HG02973 (cell line): ENCODE results near the gene PRKACA.

ENCODE experiments used
- ATAC-seq: cut with Tn5 transposase; IDR thresholded peaks from one replicate; pipeline ENCODE4 v1.9.1; 2021; ENCODE audit warnings: moderate library complexity; ENCODE audit not compliant: unreplicated experiment

PRKACA gene

DNA sequence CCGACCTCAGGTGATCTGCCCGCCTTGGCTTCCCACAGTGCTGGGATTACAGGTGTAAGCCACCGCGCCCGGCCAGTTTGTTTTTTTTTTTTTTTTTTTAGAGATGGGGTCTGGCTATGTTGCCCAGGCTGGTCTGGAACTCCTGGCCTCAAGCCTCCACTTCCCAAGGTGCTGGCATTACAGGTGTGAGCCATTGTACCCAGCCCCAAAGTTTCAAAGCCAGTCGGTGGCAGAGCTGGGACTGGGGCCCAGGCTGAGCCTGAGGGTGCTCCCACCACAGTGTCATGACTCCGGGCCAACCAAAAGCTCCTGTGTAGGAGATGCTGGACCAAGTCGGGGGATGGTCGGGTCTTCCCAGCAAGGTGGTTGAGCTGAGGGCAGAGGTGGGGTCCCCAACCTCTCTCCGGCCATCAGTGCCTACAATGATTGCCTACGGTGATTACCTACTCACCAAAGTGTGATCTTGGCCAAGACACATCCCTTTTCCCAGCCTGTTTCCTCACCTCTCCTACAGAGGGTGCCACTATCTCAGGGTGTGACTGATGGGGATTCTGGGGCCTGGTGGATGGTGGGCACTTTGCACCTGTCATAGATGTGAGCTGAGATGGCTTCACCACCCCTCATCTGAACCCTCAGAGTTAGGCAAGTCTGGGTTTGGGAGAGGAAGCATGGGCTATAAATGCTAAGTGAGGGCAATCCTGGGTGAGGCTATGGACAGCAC lies 21.1 kb downstream of the PRKACA start:
- ATAC-seq = no peak

DNA sequence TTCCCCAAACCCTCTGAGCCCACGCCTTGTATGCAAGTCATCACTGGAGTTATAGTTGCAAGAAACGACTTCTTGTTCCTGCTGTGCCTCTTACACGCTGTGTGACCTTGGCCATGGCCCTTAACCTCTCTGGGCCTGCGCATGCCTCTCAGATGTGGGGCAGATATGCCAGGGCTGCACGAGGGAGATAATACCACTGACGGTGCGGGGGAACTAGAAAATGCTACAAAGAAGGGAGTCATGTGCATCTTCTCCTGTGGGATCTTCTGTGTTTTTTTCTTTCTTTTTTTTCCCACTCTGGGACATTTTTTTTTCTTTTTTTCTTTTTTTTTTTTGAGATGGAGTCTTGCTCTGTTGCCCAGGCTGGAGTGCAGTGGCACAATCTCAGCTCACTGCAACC lies 22.7 kb downstream of the PRKACA start:
- ATAC-seq = no peak

- no peak for ATAC-seq
Measured at GRCh38 chr19:14093117-14093823, 24.3 kb downstream of the PRKACA start.

- no peak for ATAC-seq
Measured at GRCh38 chr19:14091813-14092462, 25.6 kb downstream of the PRKACA start.

DNA sequence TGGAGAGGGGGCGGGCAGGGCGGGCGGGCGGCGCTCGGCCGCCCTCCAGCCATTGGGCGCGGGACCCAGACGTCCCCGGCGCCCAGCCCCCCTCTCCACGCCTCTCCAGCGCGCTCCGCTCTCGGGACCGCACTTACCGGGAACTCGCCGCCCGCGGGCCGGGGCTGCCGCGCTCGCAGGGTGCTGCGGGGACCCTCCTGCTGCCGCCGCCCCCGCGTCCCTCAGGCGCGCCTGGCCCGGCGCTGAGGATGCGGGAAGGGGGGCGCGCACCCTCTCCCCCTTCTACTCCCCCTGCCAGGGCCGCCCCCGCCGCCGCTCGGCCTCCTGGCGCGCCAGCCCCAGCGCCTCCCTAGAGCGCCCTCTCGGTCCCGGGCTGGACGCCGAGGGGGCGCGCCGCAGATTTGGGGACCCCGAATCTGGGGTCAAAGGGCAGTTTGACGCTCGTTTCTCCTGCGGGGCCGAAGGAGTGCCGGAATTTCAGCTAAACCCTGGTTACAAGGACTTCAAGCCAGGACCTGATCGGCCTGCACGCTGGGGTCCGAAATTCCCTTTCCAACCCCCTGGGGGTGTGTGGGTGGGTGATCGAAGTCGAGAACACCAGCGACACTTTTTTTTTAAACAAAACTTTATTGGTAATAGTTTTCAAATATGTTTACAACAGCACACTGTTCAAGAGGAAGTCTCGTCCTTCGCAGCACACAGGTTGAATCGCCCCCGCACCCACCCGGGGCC lies 26.3 kb downstream of the PRKACA start:
- ATAC-seq = peak; percentile 46

- ATAC-seq = peak; percentile 27
Measured at GRCh38 chr19:14090509-14091080, 27.0 kb downstream of the PRKACA start, which contains the start of gene SAMD1. Gene SAMD1 (minus strand): TSS chr19:14090751.

DNA sequence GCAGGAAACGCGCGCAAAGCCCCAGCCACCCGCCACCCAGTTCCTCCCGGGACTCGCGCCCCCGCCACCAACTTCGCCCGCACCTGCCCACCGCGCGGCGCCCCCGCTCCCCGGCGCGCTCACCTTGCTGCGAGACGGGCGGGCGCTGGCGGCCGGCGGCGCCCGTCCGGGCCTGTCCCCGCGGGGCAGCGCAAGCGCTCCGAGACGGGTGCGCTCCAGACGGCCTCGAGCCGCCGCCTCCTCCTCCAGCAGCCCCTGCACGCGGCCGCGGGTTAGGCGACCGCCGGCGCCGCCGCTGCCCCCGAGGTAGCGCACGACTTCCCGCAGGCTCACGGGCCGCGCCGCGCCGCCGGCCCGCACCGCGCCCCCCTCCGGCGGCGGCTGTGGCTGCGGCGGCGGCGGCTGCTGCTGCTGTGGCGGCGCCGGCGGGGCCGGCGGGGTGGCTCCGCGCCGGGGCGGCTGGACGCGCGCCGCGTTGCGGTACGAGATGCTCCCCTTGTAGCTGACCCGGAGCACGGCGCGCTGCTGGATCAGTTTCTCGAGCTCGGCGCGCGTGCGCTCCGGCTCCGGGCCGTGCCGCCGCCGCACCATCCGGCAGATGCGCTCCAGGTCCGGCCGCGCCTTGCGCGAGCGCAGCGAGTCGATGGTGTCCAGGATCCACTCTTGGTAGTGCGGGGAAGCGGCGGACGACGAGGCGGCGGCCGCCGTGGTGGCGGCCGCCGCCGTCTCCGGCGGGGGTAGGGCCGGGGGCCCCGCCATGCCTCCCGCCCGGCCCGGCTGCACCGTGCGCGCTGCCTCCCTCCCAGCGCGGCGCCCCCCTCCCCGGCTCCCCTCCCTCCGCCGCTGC lies 27.7 kb downstream of the PRKACA start:
- no peak for ATAC-seq

DNA sequence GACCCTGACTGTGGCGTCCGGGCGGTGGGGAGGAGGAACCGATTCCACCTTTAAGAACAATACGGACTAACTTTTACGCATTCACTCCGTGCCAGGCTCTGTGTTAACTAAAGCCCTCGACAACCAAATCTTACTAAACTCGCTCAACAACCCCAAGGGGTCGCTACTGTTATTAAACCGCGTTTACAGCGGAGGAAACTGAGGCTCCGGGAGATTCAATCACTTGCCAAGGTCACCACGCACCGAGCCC lies 28.2 kb downstream of the PRKACA start:
- no peak for ATAC-seq

DNA sequence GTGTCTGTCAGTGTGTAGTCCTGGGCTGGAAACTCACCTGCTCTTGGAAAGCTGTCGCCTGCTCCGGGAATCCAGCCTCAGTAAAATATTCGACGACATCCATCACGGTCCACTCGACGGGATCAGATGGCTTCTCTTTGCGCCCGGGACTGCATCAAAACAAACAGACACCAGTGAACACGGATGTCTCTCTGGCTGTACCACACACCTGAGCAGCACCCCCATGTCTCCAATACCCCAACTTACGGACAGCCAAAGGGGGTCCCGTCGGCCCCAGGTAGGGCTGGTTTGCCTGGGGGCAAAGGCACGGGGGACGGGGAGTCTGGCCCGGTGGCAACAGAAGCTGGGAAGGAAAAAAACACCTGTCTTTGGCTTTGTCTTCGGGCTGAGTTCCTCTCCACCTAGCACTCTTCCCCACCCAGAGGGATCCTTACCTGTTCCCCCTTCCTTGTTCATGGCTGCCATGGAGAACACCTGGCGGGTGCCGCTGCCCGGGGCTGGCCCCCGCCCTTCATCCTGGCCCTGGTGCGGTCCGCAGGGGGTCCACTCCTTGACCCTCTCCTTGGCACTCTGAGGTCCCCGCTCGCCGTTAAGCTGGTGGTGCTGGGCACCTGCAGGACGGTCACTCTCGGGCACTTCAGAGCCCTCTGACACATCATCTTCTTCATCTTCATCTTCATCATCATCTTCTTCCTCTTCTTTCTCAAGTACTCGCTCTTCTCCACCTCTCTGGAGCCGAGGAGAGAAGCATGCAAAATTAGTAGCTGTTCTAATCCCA lies 28.7 kb downstream of the PRKACA start:
- no peak for ATAC-seq

DNA sequence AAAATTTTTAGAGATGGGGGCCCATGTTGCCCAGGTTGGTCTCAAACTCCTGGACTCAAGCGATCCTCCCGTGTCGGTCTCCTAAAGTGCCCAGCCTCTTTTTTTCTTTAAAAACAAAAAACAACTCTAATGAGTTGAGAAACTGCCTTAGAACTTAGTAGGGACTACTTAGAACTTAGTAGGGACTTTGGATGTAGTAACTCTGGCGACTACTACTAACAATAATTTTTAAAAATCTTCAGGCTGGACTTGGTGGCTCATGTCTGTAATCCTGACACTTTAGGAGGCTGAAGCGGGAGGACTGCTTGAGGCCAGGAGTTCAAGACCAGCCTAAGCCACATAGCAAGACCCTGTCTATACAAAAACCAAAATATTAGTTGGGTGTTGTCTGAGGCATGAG lies 31.5 kb downstream of the PRKACA start:
- no peak for ATAC-seq

DNA sequence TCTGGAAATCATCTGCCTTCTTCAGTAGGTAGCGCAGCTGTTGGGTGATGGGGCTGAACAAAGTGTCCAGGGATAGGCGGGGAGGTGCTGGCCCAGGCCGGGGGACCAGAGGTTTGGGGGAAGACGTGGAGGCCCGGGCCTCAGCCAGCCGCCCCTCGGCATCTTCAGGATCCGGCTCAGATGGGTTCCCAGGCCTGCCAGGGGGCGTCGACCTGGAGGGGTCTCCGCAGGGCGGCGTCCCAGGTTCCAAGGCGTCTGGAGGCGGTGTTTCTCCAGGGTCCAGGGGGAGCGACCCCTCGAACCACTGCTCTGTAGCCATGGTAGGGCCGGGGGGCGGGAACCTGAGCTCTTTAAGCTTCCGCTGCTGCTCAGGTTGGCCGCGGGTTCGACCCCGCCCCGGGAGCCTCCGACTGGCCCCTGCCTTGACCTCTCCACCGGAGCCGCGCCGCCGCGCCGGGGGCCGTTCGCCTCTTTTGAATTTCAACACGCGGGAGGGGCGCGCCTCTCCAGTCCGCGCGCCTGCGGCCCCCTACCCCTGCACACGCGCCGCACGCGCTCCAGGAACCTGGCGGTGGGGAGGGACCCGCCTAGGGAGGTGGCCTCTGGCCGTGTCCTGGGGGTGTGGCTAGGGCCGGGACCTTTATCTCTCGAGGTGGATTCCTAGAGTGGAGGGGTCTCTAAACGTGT lies 32.1 kb downstream of the PRKACA start, which contains the start of gene C19orf67:
Gene C19orf67, minus strand, starts transcription at position 475 of the 687 bp plus-strand sequence. Its CDS starts 156 bp downstream, at position 319.
- ATAC-seq = no peak

- ATAC-seq = no peak
Measured at GRCh38 chr19:14082675-14082960, 34.9 kb downstream of the PRKACA start.

DNA sequence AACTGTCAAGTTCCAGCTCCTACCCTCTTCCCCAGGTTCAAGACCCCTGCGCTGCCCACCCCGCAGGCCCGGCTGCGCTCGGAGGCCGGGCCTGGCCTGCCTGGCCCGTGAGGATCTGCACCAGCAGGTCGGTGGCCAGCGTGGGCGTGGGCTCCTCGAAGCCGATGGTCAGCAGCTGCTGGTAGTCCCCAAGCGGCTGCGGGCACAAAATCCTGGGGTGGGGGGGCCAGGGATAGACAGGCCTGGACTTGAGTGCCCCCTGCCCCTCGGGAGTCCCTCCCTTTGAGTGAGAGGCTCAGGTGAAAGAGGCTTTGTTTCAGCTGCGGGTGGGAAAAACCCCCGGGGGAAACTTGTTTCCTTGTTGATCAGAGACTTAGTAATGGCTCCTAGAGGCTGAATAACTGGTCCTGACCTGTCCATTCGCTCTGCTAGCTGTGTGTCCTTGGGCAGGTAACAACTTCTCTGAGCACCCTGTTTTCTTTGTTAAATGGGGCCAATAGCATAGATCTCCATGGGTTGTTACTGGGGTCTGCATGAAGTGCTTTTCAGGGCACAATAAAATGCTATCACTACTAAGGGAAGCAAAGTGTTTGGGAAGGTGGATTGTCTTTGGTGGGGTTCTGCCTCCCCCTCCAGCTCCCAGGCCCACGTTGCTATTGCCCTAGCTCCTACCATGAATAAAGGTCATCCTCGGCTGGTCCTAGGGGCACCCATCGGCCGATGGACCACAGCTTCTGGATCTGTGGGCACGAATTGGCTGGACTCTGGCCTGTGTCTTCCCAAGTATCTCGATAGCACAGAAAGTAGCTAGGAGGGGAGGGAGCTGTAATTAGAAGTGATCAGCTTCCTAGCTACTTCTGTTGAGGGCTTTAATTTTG lies 35.5 kb downstream of the PRKACA start:
- ATAC-seq = peak; percentile 14

- ATAC-seq = peak; percentile 60
Measured at GRCh38 chr19:14080887-14081796, 36.4 kb downstream of the PRKACA start.

DNA sequence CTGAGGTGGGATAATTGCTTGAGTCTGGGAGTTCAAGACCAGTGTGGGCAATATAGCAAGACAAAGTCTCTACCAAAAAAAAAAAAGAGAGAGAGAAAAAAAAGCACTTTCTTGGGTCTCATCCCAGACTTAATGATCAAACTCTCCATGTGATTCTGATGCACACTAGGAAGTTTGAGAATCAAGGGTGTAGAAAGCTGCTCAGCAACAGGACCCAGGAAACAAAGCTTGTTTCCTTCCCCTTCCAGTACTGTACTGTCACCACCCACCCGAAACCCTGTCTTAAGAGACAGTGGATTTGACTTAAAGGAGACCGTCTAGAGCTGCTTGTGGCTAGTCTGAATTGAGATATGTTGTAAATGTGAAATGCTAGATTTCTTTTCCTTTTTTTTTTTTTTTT lies 39.2 kb downstream of the PRKACA start:
- ATAC-seq = no peak

- ATAC-seq = no peak
Measured at GRCh38 chr19:14073925-14074838, 43.4 kb downstream of the PRKACA start.
